ENCODE measurements around the gene DMC1.

DMC1 gene

GRCh38 chr22:38570779-38571364 is 889 bp upstream of the DMC1 start:
- Histone ChIP-seq H3K36me3 (no peaks in the 10 kb centered on the region), H3K27me3 (ENCODE audit: insufficient read depth, low read depth, severe bottlenecking) (no peaks in the 10 kb centered on the region), H3K4me3 (ENCODE audit: low read depth, low read length) (peak overlapping the region; percentile 56), H3K9me3 (ENCODE audit: severe bottlenecking) (no peaks in the 10 kb centered on the region), H3K27ac (0 out of 2 replicates have a peak overlapping the region, but pooled peaks have one; percentile 19)
- peak; percentile 27 for DNase-seq
- no peak for TF ChIP-seq CTCF (IDR thresholded peaks at IDR 0.05; ENCODE audit: low read depth, low read length)

- no peak overlapping the region for H3K27ac ChIP-seq
- no peak for DNase-seq
- no peak overlapping the region for H3K4me3 ChIP-seq (ENCODE audit: low read depth, low read length)
- H3K27me3 ChIP-seq (ENCODE audit: insufficient read depth, low read depth, severe bottlenecking) = no peaks in the 10 kb centered on the region
- H3K36me3 ChIP-seq = no peaks in the 10 kb centered on the region
- H3K9me3 ChIP-seq (ENCODE audit: severe bottlenecking) = no peaks in the 10 kb centered on the region
- no peak for TF ChIP-seq CTCF (IDR thresholded peaks at IDR 0.05; ENCODE audit: low read depth, low read length)
Measured at GRCh38 chr22:38569181-38569971, 607 bp downstream of the DMC1 start.

- Histone ChIP-seq H3K36me3 (no peaks in the 10 kb centered on the region), H3K9me3 (ENCODE audit: severe bottlenecking) (no peaks in the 10 kb centered on the region), H3K4me3 (ENCODE audit: low read depth, low read length) (no peak overlapping the region), H3K27ac (no peak overlapping the region), H3K27me3 (ENCODE audit: insufficient read depth, low read depth, severe bottlenecking) (no peaks in the 10 kb centered on the region)
- no peak for TF ChIP-seq CTCF (IDR thresholded peaks at IDR 0.05; ENCODE audit: low read depth, low read length)
- no peak for DNase-seq
Measured at GRCh38 chr22:38567531-38568285, 2.3 kb downstream of the DMC1 start.

GRCh38 chr22:38566726-38567504 is 3.1 kb downstream of the DMC1 start:
- H3K27me3 ChIP-seq (ENCODE audit: insufficient read depth, low read depth, severe bottlenecking) = no peaks in the 10 kb centered on the region
- no peak for TF ChIP-seq CTCF (IDR thresholded peaks at IDR 0.05; ENCODE audit: low read depth, low read length)
- H3K4me3 ChIP-seq (ENCODE audit: low read depth, low read length) = no peak overlapping the region
- no peak overlapping the region for H3K27ac ChIP-seq
- no peak for DNase-seq
- no peaks in the 10 kb centered on the region for H3K9me3 ChIP-seq (ENCODE audit: severe bottlenecking)
- no peaks in the 10 kb centered on the region for H3K36me3 ChIP-seq

GRCh38 chr22:38565441-38565840 is 4.5 kb downstream of the DMC1 start:
- no peak overlapping the region for H3K4me3 ChIP-seq (ENCODE audit: low read depth, low read length)
- H3K36me3 ChIP-seq = no peaks in the 10 kb centered on the region
- no peak for TF ChIP-seq CTCF (IDR thresholded peaks at IDR 0.05; ENCODE audit: low read depth, low read length)
- no peaks in the 10 kb centered on the region for H3K27me3 ChIP-seq (ENCODE audit: insufficient read depth, low read depth, severe bottlenecking)
- no peak overlapping the region for H3K27ac ChIP-seq
- no peaks in the 10 kb centered on the region for H3K9me3 ChIP-seq (ENCODE audit: severe bottlenecking)
- no peak for DNase-seq
